H1 (cell line): ENCODE data around the gene RAB1B. TPM values are rescaled to one million over a fixed set of nuclear protein-coding genes. Genes with fewer than 3 reads are reported as not detected.

Experiments used
- CEBPB ChIP-seq: IDR thresholded peaks from 2 replicates; pipeline ENCODE4 v1.6.1; 2012; ENCODE audit warnings: low read depth, low read length
- POLR2A ChIP-seq, 2 experiments: IDR thresholded peaks; 1 replicate in 1 of 2; 2 replicates in 1 of 2; pipeline ENCODE4 v1.6.1; 2011; ENCODE audit warnings: low read depth in 2 of 2, low read length in 2 of 2, mild to moderate bottlenecking in 2 of 2; ENCODE audit errors: control extremely low read depth in 1 of 2
- POLR2AphosphoS5 ChIP-seq: IDR thresholded peaks from 2 replicates; pipeline ENCODE4 v1.6.1; 2011; ENCODE audit warnings: low read depth, low read length
- SIN3A ChIP-seq, 2 experiments: IDR thresholded peaks in 1 of 2; conservative IDR thresholded peaks in 1 of 2; 2 replicates each; pipeline ENCODE4 v1.6.1; 2011 to 2012; ENCODE audit warnings: low read length in 2 of 2, improper control_type of control experiment in 1 of 2, low read depth in 1 of 2, mild to moderate bottlenecking in 1 of 2
- polyA plus RNA-seq, 7 experiments: library from polyadenylated mRNA; depleted of rRNA in 3 of 7; stranded (reverse) in 5 of 7; unstranded in 2 of 7; fragments of >200 nt in 5 of 7; fragments of 200-250 nt in 2 of 7; gene quantifications; 1 replicate in 5 of 7; 2 replicates in 1 of 7; 4 replicates in 1 of 7; pipeline versions ENCODE4 v1.2.1 to v1.2.3, GENCODE V29; 2011 to 2013; ENCODE audit warnings: missing spikeins in 2 of 7, mixed read lengths in 2 of 7
- total RNA-seq: library from RNA; stranded (reverse); fragmentation: NEBNext Ultra II Directional; extraction: Animal tissue kit (Norgen Biotek cat#: 25700); gene quantifications from 2 replicates; pipeline ENCODE4 v1.2.1, GENCODE V29; 2021

RAB1B gene
- total and polyA plus RNA-seq, 2 of the 8 experiments (the other 6 are each of a cell fraction or from before 2014, with no cell fraction given) = 100 to 217 TPM

DNA sequence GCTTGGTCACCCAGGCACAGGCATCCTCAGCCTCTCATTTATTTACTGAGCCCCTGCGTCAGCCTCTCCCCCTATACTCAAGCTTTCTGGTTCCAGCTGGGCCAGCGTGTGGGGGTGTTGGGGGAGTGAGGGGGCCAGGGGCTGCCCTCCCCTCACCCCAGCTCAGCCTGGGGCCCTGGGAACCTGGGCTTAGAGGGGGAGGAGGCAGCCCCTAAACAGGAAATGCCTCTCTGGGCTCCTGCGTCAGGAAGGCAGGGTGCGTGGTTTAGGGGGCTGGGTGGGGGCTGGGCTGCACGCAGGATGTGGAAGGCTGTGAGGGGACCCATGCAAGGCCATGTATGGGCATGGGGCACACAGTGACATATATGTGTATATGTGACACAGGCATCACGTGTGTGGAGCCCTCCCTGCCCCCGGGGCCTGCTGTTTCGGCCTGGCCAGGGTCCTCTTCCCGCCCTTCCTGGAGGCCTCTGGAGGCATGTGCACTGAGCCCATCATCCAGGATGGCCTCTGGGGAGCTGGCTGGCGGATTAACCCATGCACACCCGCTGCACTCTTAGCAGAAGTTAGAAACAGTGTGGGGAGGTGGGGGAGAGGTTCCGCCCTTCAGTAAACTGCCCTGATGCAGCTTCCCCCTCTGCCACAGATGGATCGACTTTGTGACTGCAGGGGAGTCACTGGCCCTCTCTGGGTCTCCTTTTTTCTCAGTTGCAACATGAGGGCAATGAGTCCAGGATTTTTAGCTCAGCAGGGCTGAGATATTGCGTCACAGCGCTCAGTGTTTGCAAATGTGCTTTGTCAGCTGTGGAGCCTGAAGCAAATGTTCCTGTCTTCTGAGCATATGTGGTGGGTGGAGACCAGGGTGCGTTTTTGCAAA is 49.5 kb downstream of the RAB1B start (continued):
- TF ChIP-seq POLR2AphosphoS5 (no peak), CEBPB (peak; percentile 76), POLR2A (IDR thresholded peaks at IDR 0.05; ENCODE audit: control extremely low read depth in 1 of 2, low read depth in 2 of 2, low read length in 2 of 2) (no peak), SIN3A (conservative IDR thresholded peaks at IDR 0.05 in 1 of 2, IDR thresholded peaks at IDR 0.05 in 1 of 2; ENCODE audit: low read depth in 1 of 2, low read length in 2 of 2) (no peak)
- TF ChIP-seq, all 59 proteins: peak for 8
